OCI-LY1 (cell line): ENCODE data around the gene COPRS.

ENCODE experiments used
- CTCF ChIP-seq: fragments of 200-600 bp; sonication (generic), shearing (Covaris generic); IDR thresholded peaks from 2 replicates; pipeline ENCODE4 v1.5.1; 2017; ENCODE audit warnings: mild to moderate bottlenecking, antibody characterized with exemption, low read length, moderate library complexity, mixed read lengths
- EZH2 ChIP-seq: fragments of 200-600 bp; sonication (generic), shearing (Covaris generic); IDR thresholded peaks from 2 replicates; pipeline ENCODE4 v1.8.0; 2017; ENCODE audit warnings: borderline replicate concordance, mixed run types, mild to moderate bottlenecking, antibody characterized with exemption, low read length, moderate library complexity, mixed read lengths

- TF ChIP-seq EZH2 (no peak), CTCF (no peak)
Measured at GRCh38 chr17:31907342-31907962, 48.4 kb upstream of the COPRS start.
